GM21825 (cell line): Measurements from ENCODE around the gene C11orf87.

ENCODE experiments used
- ATAC-seq: cut with Tn5 transposase; IDR thresholded peaks from one replicate; pipeline ENCODE4 v1.9.1; 2021; ENCODE audit warnings: mild to moderate bottlenecking, moderate library complexity; ENCODE audit not compliant: unreplicated experiment

The C11orf87 gene

DNA sequence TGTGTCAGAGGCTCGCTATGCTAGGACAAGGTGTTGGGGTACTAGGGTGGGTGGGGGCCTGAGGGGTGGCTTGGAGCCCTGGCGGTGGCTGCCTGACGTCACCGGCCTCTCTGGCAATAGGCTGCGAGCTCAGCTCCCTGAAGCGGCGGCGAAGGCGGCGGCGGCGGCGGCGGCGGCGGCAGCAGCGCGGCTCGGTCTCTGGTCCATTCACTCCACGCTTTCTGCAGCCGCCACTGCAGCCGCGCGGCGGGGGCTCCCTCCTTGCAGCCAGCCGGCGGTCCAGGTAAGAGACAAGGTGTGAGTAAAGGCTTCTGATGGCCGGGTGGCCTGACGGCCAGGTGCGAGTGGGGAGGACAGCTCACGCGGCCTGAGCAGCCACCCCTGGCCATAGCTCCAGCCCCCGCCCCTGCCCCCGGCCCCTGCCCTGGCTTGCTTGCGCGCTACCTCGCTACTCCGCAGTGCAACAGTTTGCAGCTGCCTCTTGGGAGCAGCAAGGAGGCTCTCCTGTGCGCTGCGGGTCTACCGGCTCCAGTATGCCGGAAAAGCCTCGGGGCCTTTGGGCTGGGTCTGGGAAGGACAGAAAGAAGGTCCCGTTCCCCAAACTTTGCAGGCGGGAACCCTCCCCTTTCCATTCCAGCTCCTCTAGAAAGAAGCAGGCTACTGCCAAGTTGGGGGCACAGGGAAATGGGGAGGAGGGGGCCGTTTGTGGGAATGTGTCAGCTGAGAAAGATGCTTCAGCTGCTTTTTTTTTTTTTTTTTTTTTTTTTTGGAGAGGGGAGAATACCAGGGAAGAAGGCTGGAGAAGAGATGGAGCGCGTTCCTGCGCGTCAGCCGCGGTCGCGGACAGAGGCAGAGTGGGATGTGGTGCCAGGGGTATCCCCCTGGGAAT lies at the start of gene C11orf87:
TSS of gene C11orf87 (plus strand) at position 210 of the 889 bp plus-strand sequence. CDS start 1,444 bp downstream, outside the sequence.
- ATAC-seq: no peak

DNA sequence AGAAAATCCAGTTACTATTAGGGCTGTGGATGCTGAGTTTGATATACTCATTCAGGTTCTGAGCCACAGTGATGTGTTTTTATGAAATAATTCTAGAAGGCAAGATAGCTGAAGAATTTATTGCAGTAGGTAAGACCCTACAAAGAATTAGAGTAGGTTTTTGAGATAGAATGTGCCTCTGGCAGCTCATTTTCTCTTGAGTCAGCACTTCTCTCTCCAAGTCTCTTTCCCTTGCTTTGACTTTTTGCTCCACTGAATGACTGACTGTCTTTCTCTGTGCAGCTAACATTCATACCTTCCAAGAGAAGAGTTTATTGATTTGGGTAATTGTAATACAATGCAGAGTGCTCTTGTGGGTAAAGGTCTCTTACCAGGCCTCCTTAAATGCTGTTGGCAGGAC lies 48.0 kb upstream of the C11orf87 start:
- no peak for ATAC-seq

DNA sequence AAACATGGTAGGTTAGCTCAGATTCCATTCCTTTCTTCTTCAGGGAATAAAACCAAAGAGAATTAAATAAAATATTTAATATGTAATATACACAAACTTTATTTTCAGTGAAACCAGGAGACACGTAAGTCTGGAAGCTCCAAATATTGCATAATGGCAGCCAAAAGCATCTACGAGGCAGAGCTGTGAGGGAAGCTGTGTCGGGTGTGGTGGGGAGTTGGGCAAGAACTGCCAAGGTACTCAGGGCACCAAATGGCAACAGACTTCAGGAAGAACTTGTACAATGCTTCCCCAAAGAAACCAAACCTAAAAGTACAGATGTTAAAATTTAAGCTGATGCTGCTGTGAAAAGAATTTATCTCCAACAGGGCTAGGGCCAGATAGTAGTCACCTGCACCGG lies 47.5 kb upstream of the C11orf87 start:
- ATAC-seq: no peak

DNA sequence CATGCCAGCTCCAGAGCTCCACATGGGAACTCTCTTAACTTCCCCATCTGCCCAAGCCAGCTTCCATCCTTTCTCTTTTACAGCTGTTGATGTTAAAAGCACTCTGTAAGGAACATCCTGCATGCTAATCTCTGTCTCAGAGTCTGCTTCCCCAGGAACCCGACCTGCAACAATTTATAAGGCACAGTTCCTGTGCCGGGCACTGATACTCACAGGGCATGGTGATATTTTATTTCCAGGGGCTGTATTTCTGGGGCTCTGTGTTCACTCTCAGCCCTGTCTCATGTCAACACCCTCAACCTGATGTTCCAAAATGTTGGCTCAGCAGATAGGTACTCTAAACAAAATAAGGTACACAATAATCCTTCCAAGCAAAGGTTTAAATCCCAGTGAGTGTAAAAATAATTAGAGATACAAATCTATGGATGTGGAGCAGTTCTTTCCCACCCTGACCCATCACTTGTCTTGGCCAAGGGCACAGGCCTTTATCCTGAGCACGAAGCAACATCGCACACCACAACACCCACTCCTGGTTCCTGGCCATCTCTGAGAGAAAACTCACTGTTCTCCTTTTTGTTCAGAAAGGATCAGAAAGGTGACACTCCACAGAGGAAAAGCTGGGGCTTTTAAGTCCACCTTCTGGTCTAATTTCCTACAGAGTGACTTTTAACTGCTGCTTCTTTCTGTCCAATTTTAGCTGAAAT lies 44.8 kb upstream of the C11orf87 start:
- ATAC-seq: no peak

DNA sequence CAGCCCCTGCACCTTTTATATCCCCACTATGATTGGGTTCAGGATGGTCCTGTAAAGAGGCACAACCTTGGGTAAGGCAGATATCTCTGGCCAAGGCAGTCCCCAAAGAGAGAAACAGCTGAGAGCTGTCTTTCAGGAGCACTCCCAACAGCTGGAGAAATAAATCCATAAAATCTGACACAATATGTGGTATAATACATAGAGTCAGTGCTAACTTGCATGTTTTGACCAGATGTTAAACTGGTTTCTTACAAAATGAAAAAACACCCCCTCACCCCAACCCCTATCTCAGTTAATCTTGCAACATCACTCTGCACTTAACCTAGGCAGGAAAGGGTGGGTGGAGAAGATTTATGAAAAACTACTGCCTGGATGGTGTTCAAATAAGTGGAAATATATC lies 44.0 kb upstream of the C11orf87 start:
- no peak for ATAC-seq

DNA sequence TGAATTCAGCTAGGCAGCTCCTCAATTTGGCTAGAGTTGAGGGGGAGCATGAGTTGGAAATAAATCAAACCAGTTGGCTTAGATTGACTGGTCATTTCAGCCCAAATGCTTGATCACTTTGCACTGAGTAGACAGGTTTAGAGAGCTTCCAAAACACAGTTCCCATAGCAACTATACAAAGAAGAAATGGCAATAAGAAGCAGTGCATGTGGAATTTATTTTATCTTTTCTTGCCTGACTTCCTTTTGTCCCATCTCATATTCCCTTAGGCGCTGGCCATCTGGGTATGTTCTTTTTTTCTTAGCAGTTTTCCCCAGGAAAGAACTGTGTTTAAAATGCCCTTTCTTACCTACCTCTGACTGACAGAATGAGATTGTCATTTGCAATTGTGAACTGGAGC lies 38.7 kb upstream of the C11orf87 start:
- ATAC-seq: no peak

DNA sequence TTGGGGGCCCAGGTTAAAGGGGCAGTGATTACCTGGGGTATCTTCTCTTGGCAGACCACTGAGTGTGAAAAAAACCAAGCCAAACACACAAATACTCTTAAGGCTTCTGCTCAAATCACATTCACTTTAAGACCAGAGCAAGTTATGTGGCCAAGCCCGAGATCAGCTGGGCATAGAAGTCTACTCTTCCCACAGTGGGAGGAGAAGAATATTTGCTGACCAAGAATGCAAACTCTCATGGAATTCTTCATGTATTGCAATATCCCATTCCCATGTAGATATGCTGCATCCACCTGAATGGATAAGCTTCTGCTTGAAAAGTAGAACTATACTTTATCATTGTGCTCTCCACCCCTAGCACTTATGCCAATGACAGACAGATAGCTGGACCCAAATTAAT lies 37.1 kb upstream of the C11orf87 start:
- no peak for ATAC-seq

DNA sequence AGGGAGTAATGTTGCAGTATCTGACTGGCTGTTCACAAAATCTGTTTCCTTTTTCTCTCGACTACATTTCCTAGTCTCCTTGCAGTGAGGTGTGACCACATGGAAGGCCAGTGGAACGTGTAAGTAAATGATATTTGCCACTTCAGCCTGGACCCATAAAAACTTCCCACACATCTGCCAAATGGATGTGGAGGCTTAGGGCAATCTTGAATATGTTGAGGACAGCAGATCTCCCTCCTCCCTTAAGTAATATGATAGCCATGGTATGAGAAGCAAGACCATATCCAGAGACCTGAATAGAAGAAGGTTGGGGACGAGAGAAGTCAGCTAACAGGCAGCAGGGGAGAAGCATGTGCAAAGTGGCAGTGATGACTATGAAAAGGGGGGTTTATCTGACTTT lies 33.0 kb upstream of the C11orf87 start:
- no peak for ATAC-seq

DNA sequence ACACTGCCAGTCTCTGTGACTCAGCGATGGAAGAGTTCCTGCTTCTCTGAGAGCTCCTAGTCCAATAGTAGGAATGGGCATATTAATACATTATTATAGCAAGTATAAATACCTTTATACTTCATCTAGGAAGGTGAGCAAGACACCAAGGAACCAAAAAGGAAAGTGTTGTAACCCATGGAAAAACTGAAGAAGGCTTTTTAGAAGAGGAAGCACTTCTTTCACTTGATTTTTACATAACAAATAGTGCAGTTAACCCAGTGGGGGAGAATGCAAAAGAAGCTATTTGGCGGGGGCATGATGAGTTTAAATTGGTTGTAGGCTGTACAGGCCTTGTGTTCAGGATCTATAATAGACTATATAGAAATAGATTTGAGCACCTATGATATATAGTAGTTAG lies 31.2 kb upstream of the C11orf87 start:
- no peak for ATAC-seq

DNA sequence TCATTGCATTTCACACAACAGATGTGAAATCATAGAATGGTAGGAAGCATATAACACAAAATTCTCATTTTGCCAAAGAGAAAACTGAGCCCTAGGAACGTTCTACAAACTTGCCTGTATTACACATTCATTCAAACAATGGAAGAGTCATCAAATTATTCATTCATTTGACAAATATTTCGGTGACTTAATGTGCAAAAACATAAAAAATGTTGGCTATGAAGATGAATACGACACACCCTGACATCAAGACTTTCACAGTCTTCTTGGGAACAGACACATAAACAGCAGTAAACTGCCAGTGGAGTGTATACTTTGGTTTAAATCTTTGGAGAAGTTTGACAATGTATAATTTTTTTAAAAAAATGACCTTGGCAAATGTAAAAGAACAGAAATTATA lies 20.4 kb upstream of the C11orf87 start:
- ATAC-seq: no peak

DNA sequence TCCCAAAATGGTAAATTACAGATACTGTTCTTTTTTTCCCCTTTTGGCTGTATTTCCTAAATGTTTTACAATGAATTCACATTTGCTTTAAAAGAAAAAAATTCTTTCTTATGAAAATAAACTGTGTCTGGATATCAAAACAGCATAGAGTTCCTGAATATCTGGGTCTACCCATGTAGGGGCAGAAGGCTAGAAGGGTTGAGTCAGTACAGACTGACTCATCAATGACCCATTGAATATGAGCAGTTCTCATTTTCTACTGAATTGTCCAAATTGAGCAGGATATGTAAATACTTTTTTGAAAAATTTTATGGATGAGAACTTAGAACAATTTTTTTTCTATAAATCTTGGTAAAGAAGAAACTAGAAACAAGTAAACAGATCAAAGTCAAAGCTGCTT lies 16.3 kb upstream of the C11orf87 start:
- ATAC-seq: no peak

DNA sequence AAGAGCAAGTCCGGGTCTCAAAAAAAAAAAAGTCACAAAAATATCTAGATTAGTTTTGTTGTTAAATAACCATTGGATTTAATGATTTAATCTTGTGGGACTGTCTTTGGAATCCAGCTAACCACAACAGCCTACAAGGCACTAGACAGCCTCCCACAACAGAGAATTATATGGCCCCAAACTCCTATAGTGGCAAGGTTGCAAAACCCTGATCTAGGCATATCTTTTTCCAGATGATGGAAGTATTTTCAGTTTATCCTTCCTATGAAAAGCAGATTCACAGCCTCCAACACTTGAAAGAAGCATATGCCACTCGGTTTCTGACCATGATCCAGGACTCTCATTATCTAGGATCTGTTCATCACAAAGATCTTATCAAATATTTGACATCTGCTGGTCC lies 5.4 kb upstream of the C11orf87 start:
- no peak for ATAC-seq

DNA sequence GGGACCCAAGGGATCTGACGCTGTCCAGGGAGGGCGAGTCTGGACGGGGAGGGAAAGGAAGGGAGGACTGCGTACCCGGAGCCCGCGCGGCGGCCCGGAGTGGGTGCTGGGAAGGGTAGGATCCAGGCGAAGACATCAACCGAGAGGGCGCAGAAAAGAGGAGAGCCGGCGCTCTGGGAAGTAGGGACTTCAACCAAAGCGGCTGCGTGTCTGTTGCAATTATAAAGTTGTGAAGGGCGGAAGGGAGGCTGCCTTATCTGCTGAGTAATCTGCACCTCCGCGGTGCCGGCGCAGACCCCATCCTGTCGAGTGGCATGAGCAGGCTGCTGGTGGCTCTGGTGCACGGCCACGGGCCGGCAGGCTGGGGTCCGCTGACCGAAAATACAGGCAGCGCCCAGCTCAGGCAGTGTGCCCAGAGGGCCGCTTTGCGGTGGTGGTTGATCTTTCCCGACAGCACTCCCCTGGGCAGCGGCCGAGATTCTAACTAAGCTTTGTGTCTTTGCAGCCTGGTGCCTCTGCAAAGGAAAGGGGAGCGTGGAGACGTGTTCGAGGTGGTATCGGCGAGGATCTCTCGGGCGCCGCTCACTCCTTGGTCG lies 978 bp downstream of the C11orf87 start:
- no peak for ATAC-seq

DNA sequence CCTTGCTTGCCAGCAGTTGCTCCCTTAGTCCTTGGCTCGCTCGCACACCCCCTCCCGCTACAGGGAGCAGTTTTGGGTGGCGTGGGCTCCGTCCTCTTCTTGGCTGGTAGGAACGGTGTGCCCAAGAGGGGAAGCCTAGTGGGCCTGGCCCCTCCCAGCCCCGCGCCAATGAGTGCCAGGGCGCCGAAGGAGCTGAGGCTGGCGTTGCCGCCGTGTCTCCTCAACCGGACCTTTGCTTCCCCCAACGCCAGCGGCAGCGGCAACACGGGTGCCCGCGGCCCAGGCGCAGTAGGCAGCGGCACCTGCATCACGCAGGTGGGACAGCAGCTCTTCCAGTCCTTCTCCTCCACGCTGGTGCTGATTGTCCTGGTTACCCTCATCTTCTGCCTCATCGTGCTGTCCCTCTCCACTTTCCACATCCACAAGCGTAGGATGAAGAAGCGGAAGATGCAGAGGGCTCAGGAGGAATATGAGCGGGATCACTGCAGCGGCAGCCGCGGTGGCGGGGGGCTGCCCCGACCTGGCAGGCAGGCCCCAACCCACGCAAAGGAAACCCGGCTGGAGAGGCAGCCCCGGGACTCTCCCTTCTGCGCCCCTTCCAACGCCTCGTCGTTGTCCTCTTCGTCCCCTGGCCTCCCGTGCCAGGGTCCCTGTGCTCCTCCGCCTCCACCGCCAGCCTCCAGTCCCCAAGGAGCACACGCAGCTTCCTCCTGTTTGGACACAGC lies 1.6 kb downstream of the C11orf87 start:
- ATAC-seq: no peak

DNA sequence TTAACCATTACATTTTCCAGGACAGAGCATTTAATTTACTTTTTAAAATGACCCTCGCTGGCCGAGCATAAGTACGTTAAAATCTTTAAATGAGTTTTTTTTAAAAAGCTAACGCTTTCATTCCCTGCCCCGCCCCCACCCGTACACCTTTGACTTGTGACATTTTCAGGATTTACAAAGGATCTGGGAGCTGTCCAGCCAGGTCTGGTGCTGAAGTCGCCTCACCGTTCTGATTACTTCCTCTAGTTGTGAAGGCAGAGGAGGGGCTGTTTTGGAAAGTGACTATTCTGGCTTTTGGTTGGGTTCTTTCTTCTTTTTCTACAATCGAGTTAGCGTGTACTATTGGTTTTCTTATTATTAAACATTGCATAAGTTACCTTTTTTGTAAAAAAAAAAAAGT lies 2.9 kb downstream of the C11orf87 start:
- ATAC-seq: no peak

DNA sequence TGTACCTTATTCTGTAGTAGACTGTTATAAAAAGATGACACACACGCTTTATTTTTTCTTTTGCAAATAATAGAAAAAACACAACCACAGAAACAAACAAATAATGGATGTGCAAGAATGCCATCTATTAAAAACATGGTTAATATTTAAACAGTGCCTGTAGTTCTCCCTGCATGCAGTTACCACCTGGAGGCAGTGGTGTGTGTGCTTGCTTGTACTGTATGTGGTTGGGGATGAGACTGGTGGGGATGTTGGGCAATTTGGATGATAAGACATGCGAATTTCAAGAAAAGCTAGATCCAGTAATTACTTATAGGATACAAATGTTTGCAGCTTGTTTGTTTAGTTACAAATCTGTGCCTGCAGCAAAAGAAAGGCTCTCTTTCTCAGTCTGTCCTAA lies 3.6 kb downstream of the C11orf87 start:
- ATAC-seq: no peak

DNA sequence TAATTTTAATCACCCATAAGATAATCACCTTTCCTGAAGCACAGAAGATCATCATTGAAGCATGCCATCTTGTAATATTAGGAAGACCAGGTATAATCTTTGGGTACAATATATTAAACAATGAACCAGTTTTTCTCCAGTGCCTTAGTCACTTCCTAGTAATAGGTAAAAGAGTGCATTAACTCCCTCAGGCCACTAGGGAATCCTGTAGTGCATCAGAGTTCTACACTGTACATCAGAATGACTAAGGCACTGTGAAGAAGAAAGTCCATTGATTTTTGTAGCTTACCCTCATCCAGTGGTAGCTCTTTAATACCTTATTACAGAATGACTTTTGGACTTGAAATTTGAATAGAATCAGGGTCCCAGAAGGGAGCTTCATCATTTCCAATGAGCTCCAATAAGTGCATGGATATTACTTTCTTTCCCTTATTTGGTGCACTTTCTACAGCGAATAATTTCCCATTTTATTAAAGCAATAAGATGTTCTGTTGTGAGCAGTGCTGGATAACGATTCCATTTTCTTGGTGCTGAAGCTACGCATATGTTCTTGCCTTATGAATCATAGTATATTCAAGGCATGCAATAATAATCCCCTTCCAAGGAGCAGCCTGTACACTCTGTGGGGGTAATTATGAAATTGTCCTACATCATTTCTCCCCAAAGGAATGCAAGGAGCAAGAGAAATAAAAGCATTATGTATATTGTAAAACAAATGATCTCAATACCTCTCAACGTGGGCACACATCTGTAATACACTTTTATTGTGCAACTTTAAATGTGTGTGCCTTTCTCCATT lies 4.7 kb downstream of the C11orf87 start:
- no peak for ATAC-seq

DNA sequence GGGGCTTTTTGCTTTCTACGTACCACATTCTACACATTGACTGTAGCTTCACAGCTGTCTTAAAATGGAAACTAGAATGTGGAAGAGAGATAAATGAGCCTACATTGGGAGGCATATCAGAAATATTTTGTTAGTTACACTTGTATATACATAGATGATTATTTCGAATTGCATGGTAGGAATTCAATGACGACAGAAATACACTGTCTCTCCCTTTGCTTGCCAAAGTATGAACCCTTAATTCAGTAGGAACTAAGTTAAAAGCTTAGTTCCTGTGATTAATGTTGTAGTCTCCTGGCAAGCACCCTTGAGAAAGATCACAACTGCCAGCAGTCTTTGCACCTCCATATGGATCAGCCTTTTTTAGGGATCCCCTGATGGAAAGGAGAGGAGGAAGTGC lies 10.1 kb downstream of the C11orf87 start:
- no peak for ATAC-seq

DNA sequence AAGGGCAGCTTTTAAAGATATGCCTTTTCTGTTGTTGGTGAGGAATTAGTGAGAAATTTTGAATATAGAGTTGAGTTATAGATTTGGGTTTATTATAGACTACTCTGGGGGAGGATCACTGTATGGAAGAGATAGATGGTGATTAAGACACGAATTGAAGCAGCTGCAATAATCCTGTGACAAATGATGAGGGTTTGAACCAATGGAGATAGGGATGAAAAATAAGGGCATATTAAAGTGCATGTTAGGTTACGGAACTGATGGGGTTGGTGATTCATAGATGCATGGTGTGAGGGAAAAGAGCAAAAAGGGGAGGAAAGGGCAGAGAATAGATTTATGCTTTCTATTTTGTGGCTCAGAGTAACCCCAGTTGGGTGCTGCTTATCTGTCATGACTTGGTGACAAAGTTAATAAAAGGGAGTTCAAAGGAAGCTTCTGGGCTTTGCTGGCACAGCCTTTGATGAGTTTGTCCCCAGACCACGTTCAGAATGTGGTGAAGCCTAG lies 11.8 kb downstream of the C11orf87 start:
- no peak for ATAC-seq

DNA sequence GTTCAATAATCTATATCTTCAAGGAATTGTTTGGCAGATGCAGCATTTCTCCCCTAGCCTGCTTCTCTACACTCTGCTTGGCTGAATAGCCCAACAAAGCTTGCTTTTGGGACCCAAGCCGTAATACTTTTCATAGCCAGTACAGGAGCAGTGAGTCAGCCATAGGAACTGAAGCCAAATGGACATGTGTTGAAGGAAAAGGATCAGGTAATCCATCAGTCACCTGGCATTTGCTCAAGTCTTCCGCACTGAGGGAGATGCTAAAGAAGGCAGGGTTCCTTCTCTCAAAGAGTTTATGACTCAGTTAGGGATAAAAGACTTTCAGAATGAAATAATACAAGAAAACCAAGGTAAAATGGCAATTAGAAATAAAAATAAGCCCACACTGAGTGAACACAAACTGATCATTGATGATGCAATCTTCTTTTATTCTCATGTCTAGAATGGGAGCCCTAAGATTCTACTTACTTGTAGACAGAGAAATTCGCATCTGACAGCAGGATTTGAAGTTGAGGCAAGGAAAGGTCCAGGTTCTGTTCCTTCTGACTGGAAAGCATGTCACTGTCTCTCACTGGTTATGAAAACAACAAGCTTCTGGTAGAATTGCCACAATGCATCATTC lies 13.2 kb downstream of the C11orf87 start:
- no peak for ATAC-seq
